T-helper 2 cell treated with Interferon-gamma antibody and Interleukin-4, amounts not matched to agents 5 μg/mL and 100 μg/mL, for 36 hours (primary cell): ENCODE results near the gene CHAMP1.
A peak's percentile ranks its signal among the peaks of the same experiment; 100 is the strongest.
"Not testable (repeated sequence)": the region's sequence is repeated elsewhere in the genome, so short reads cannot be mapped to it uniquely, and the experiment has no call there.

Source experiments
- DNase-seq: peaks from one replicate; pipeline ENCODE4 v3.0.0; 2021; ENCODE audit warnings: low spot score
- H3K27ac Mint-ChIP-seq: one replicate; pipeline ENCODE4 v1.8.0; 2021; ENCODE audit warnings: mild to moderate bottlenecking, mixed read lengths
- H3K27me3 Mint-ChIP-seq: one replicate; pipeline ENCODE4 v1.8.0; 2021; ENCODE audit warnings: low read depth, mixed read lengths
- H3K36me3 Mint-ChIP-seq: one replicate; pipeline ENCODE4 v1.8.0; 2021; ENCODE audit warnings: low read depth, mixed read lengths
- H3K4me1 Mint-ChIP-seq: one replicate; pipeline ENCODE4 v1.8.0; 2021; ENCODE audit warnings: low read depth, mixed read lengths
- H3K4me3 Mint-ChIP-seq: one replicate; pipeline ENCODE4 v1.8.0; 2022; ENCODE audit warnings: mild to moderate bottlenecking, moderate library complexity, mixed read lengths
- H3K9me3 Mint-ChIP-seq: one replicate; pipeline ENCODE4 v1.8.0; 2021; ENCODE audit warnings: mixed read lengths

CHAMP1 gene

DNA sequence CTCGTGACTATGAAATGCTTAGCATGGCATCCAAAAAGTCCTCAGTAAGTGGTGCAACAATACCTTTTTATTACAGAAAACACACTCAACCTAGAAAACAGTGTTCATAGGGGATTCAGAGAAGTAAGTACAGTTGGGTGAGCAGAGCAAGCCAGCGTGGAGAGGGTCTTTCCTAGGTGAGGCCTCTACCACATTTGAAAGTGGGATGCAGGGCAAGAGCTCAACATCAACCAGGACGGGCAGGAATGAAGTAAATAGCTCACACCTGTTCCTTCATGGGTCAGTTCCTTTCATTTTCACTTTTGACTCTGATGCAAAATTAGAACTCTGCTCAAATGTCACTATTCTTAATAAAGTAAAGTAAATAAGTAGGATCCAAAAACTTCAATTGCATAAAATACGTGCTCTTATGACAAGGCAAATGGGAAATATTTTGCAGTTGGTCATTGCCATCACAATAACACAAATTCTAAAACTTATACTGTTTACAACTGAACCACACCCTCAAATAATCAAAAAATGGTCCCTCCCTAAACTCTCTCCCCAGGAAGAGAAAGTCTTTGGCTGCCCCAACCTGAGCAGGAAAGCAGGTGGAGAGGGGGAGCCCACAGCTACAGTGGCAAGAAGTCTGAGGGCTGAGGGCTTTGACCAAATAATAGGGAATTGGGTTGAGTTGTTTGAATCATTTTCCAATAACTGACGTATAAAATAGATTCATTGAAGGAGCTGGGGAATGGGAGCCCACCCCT lies 20.2 kb downstream of the CHAMP1 start:
- Mint-ChIP-seq H3K27me3 (no peaks in the 10 kb centered on the region), H3K4me3 (peak overlapping the region; percentile 52), H3K27ac (peak overlapping the region; percentile 60), H3K9me3 (no peaks in the 10 kb centered on the region), H3K36me3 (peaks cover 2% of the 10 kb centered on the region), H3K4me1 (peaks cover 20% of the 10 kb centered on the region)
- DNase-seq, result no peak

GRCh38 chr13:114336457-114336856 lies 22.2 kb downstream of the CHAMP1 start:
- H3K27ac Mint-ChIP-seq, DNase-seq, H3K9me3 Mint-ChIP-seq, H3K27me3 Mint-ChIP-seq, H3K4me3 Mint-ChIP-seq, H3K36me3 Mint-ChIP-seq: not testable (repeated sequence)
- H3K4me1 Mint-ChIP-seq, result peaks cover 35% of the 10 kb centered on the region

DNA sequence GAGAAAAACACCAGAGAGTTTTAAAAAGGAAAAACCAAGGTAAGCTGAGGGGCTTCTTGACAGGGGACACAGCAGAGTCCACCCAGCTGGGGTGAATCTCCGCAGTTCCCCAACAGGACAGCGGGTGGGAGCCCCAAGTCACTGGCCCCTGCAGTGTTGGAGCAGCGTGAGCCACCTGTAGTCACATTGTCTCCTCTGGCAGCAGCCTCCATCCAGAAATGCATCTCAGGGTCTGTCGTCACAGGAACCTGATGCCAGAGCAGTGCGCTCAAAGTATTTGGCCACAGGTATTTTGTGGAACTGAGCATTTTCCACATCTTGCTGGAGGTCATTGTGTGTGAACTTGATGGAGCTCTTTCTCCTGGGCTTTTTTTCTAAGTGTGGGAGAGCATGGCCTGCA lies 24.7 kb downstream of the CHAMP1 start:
- Mint-ChIP-seq H3K36me3 (no peaks in the 10 kb centered on the region), H3K9me3 (no peaks in the 10 kb centered on the region), H3K4me1 (peaks cover 27% of the 10 kb centered on the region), H3K27me3 (peaks cover 10% of the 10 kb centered on the region), H3K27ac (no peak overlapping the region), H3K4me3 (no peak overlapping the region)
- no peak for DNase-seq

GRCh38 chr13:114339857-114340534 lies 25.7 kb downstream of the CHAMP1 start:
- H3K4me3 Mint-ChIP-seq, result peak overlapping the region; percentile 17
- peak; percentile 27 for DNase-seq
- no peaks in the 10 kb centered on the region for H3K36me3 Mint-ChIP-seq
- H3K4me1 Mint-ChIP-seq, result peaks cover 17% of the 10 kb centered on the region
- H3K27me3 Mint-ChIP-seq, result peaks cover 13% of the 10 kb centered on the region
- no peaks in the 10 kb centered on the region for H3K9me3 Mint-ChIP-seq
- no peak overlapping the region for H3K27ac Mint-ChIP-seq

DNA sequence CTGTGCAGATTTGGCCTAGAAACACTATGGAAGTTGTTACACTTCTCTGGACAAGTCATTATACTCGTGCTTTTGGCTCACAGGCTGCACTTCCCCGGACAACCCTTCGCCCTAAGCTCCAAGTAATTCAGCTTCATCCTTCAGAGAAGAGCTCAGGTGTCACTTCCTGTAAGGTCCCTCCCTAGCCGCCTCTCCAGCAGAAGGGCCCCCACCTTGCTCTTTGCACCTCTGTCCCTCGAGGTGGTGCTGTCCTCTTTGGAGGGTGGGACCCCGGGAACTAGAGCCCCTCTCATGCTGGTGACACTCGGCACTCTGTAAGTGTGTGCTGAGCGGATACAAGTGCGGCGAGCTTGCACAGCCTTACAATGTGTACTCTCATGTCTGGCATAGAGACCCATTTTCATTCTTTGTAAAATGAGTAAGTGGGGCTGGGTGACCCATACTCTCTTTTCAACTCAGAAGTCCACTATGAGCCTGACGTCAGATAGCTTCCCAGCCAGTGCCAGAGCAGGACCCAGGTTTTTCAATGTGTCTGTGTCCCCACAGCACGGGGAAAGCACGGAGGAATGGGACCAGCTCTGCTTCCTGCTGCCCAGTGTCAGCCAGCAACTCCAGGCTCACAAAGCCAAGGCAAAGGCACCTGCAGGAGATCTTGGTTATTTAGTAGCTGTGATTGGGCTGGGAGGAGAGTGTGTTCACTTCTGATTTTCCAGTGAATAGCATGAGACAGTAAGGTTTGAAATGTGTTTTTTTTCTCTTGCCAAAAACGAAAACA lies 26.9 kb downstream of the CHAMP1 start:
- H3K4me3 Mint-ChIP-seq, result peak overlapping the region; percentile 32

DNA sequence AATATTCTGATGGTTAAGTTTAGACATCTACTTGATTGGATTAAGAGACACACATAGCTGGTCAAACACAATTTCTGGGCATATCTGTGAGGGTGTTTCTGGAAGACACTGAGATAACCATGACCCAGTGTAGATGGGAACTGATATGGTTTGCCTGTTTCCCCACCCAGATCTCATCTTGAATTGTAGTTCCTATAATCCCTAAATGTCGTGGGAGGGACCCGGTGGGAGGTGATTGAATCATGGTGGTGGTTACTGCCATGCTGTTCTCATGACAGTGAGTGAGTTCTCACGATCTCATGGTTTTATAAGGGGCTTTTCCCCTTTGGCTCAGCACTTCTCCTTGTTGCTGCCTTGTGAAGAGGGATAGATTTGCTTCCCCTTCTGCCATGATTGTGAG lies 33.0 kb downstream of the CHAMP1 start:
- H3K9me3 Mint-ChIP-seq, H3K27ac Mint-ChIP-seq, H3K4me1 Mint-ChIP-seq, H3K36me3 Mint-ChIP-seq, H3K4me3 Mint-ChIP-seq, DNase-seq: not testable (repeated sequence)
- H3K27me3 Mint-ChIP-seq, result peaks cover 55% of the 10 kb centered on the region

More for the DNA sequence above, 26.9 kb downstream of the CHAMP1 start:
- Mint-ChIP-seq H3K36me3 (no peaks in the 10 kb centered on the region), H3K27me3 (peaks cover 18% of the 10 kb centered on the region), H3K4me1 (peaks cover 16% of the 10 kb centered on the region), H3K9me3 (no peaks in the 10 kb centered on the region), H3K27ac (no peak overlapping the region)
- DNase-seq, result no peak

DNA sequence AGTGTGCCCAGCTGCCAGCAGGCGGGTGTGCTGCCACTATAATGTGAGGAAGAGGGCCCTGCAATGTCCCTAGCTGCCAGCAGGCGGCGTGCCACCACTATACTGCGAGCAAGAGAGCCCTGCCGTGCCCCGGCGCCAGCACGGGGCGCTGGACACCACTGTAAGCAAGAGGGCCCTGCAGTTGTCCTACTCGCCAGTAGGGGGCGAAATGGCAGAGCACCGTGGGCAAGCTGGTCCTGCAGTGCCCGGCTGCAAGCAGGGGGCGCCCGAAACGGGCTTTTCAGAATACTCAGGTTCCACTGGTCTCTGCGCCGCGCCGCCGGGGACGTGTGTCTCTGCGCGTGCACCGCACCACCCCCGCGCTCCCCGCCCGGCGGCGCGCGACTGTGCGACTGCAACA lies 38.5 kb downstream of the CHAMP1 start:
- peaks cover 27% of the 10 kb centered on the region for H3K27me3 Mint-ChIP-seq
- H3K4me1 Mint-ChIP-seq, H3K36me3 Mint-ChIP-seq, H3K9me3 Mint-ChIP-seq, DNase-seq, H3K27ac Mint-ChIP-seq, H3K4me3 Mint-ChIP-seq: not testable (repeated sequence)

- H3K9me3 Mint-ChIP-seq, H3K36me3 Mint-ChIP-seq, DNase-seq, H3K4me1 Mint-ChIP-seq, H3K4me3 Mint-ChIP-seq, H3K27ac Mint-ChIP-seq: not testable (repeated sequence)
- H3K27me3 Mint-ChIP-seq, result peaks cover 23% of the 10 kb centered on the region
These were observed 39.1 kb downstream of the CHAMP1 start for GRCh38 chr13:114353382-114353781.
